GM18505 (cell line): ENCODE data around the gene TRIM3.

Experiments used
- ATAC-seq: cut with Tn5 transposase; IDR thresholded peaks from one replicate; pipeline ENCODE4 v1.9.1; 2021; ENCODE audit not compliant: unreplicated experiment
- POLR2A ChIP-seq: IDR thresholded peaks from 4 replicates; pipeline ENCODE4 v1.6.1; 2011; ENCODE audit warnings: borderline replicate concordance; ENCODE audit not compliant: insufficient read depth, insufficient read length; ENCODE audit errors: extremely low read depth

TRIM3 gene

GRCh38 chr11:6488342-6488741 lies 14.6 kb upstream of the TRIM3 start:
- ATAC-seq = no peak
- TF ChIP-seq POLR2A = no peak

- no peak for ATAC-seq
- no peak for TF ChIP-seq POLR2A
These were observed 13.2 kb upstream of the TRIM3 start for GRCh38 chr11:6486938-6487337.

GRCh38 chr11:6486256-6486655 lies 12.5 kb upstream of the TRIM3 start:
- TF ChIP-seq POLR2A = no peak
- no peak for ATAC-seq

- no peak for TF ChIP-seq POLR2A
- no peak for ATAC-seq
These were observed 11.9 kb upstream of the TRIM3 start for GRCh38 chr11:6485661-6486060.

GRCh38 chr11:6483015-6483414 lies 9.3 kb upstream of the TRIM3 start:
- no peak for ATAC-seq
- no peak for TF ChIP-seq POLR2A

GRCh38 chr11:6482441-6482840 lies 8.7 kb upstream of the TRIM3 start:
- ATAC-seq = no peak
- TF ChIP-seq POLR2A = no peak

GRCh38 chr11:6481924-6482275 lies 8.2 kb upstream of the TRIM3 start:
- no peak for TF ChIP-seq POLR2A
- ATAC-seq = peak; percentile 2

- peak; percentile 96 for TF ChIP-seq POLR2A
These were observed 7.5 kb upstream of the TRIM3 start, which contains the start of the genes ARFIP2 and TIMM10B for GRCh38 chr11:6481012-6481923. ARFIP2 (minus strand) TSS chr11:6481331; CDS start chr11:6480421, 910 bp downstream. TIMM10B (plus strand) TSS chr11:6481501; CDS start chr11:6481517, 16 bp downstream.

GRCh38 chr11:6480299-6480914 lies 6.7 kb upstream of the TRIM3 start:
- TF ChIP-seq POLR2A = no peak
- no peak for ATAC-seq

More at GRCh38 chr11:6481012-6481923, 7.5 kb upstream of the TRIM3 start, which contains the start of the genes ARFIP2 and TIMM10B:
- peak; percentile 99 for ATAC-seq

GRCh38 chr11:6476571-6476970 lies 2.8 kb upstream of the TRIM3 start:
- TF ChIP-seq POLR2A = no peak
- ATAC-seq = no peak

GRCh38 chr11:6475936-6476335 lies 2.2 kb upstream of the TRIM3 start:
- no peak for TF ChIP-seq POLR2A

GRCh38 chr11:6474806-6475500 lies 1.2 kb upstream of the TRIM3 start:
- no peak for ATAC-seq
- no peak for TF ChIP-seq POLR2A

More at GRCh38 chr11:6475936-6476335, 2.2 kb upstream of the TRIM3 start:
- ATAC-seq = no peak

GRCh38 chr11:6474413-6474792 lies 662 bp upstream of the TRIM3 start:
- ATAC-seq = no peak
- no peak for TF ChIP-seq POLR2A
